Measurements from ENCODE around the gene DCTD.

DCTD gene

GRCh38 chr4:182840108-182840507, 77.1 kb downstream of the DCTD start:
- no peak for DNase-seq (ENCODE audit: low spot score)

All from activated CD4-positive, alpha-beta T cell treated with anti-CD3 and anti-CD28 coated beads, Interleukin-2, Interleukin-4, amounts not matched to agents 100 ng/mL and 50 ng/mL, durations not matched to agents 16 hours and 8 hours (primary cell).